Endothelial cell of umbilical vein (primary cell): Measurements from ENCODE around the gene ERBB4. TPM values are rescaled to one million over a fixed set of nuclear protein-coding genes. Genes with fewer than 3 reads are reported as not detected.

Experiments used
- BruUV-seq: library from RNA; stranded (reverse); fragments of 400-500 nt; replicated peaks from 2 replicates; lab custom pipeline; 2021; lab: Mats Ljungman, UMichigan
- CTCF ChIA-PET: fragments of 300-600, 350-600 bp; sonication (Branson Sonifier 250); formaldehyde crosslinking; loops from one replicate; lab custom pipeline; 2021; ENCODE audit warnings: antibody characterized with exemption, inconsistent platforms; lab: Charles Lee
- POLR2A ChIA-PET: fragments of 300-600, 350-600 bp; sonication (Branson Sonifier 250); formaldehyde crosslinking; loops from one replicate; lab custom pipeline; 2021; ENCODE audit warnings: antibody characterized with exemption, inconsistent platforms; lab: Charles Lee
- DNase-seq: peaks from one replicate; pipeline ENCODE4 v3.0.0-alpha.2; 2011; ENCODE audit warnings: low read depth, low spot score
- FAIRE-seq: peaks from 2 replicates; lab custom pipeline; 2011; peaks lifted over from hg19 to GRCh38; lab: Jason Lieb, UNC
- H2AFZ ChIP-seq: 2 replicates; pipeline ENCODE4 v1.6.0; 2012; ENCODE audit warnings: low read depth, low read length, control low read depth, inconsistent platforms
- H3K27ac ChIP-seq: 2 replicates; pipeline ENCODE4 v1.5.1; 2011; ENCODE audit warnings: low read depth, mild to moderate bottlenecking, control low read depth, low read length, moderate library complexity; ENCODE audit not compliant: insufficient read depth
- H3K27me3 ChIP-seq, 2 experiments: 2 replicates each; pipeline versions ENCODE4 v1.6.0 to v1.6.1; 2011; ENCODE audit warnings: low read length in 2 of 2, mixed read lengths in 1 of 2; ENCODE audit not compliant: control insufficient read depth in 2 of 2, insufficient read depth in 2 of 2
- H3K36me3 ChIP-seq, 2 experiments: 2 replicates in 1 of 2; 3 replicates in 1 of 2; pipeline ENCODE4 v1.5.1; 2011; ENCODE audit warnings: low read length in 2 of 2, mild to moderate bottlenecking in 1 of 2, moderate library complexity in 1 of 2; ENCODE audit not compliant: control insufficient read depth in 2 of 2, insufficient read depth in 2 of 2; ENCODE audit errors: extremely low read depth in 1 of 2
- H3K4me1 ChIP-seq: 3 replicates; pipeline ENCODE4 v1.5.1; 2011; ENCODE audit warnings: mild to moderate bottlenecking, low read length; ENCODE audit not compliant: control insufficient read depth, insufficient read depth; ENCODE audit errors: extremely low read depth
- H3K4me2 ChIP-seq: 2 replicates; pipeline ENCODE4 v1.6.1; 2011; ENCODE audit warnings: low read length, control low read depth, mixed read lengths; ENCODE audit not compliant: insufficient read depth
- H3K4me3 ChIP-seq, 3 experiments: fragments of 200-600 bp in 1 of 3; sonication (generic), shearing (Covaris generic) in 1 of 3; replicated peaks in 1 of 3; 2 replicates each; pipeline ENCODE4 v1.5.1; 2011 to 2016; ENCODE audit warnings: control low read depth in 3 of 3, low read length in 3 of 3, mild to moderate bottlenecking in 2 of 3, inconsistent platforms in 1 of 3, low read depth in 1 of 3, moderate library complexity in 1 of 3; ENCODE audit not compliant: insufficient read depth in 1 of 3
- H3K79me2 ChIP-seq: 2 replicates; pipeline ENCODE4 v1.6.0; 2012; ENCODE audit warnings: low read length, inconsistent platforms; ENCODE audit not compliant: control insufficient read depth, insufficient read depth
- H3K9ac ChIP-seq: replicated peaks from 2 replicates; pipeline ENCODE3; 2011; ENCODE audit warnings: low read length, control low read depth; ENCODE audit not compliant: insufficient read depth; ENCODE audit errors: extremely low read depth
- H3K9me1 ChIP-seq: replicated peaks from 3 replicates; pipeline ENCODE4 v1.6.0; 2011; ENCODE audit warnings: mild to moderate bottlenecking, low read length; ENCODE audit not compliant: control insufficient read depth, insufficient read depth; ENCODE audit errors: extremely low read depth
- H3K9me3 ChIP-seq: replicated peaks from 2 replicates; pipeline ENCODE4 v1.5.1; 2012; ENCODE audit warnings: low read length, inconsistent platforms; ENCODE audit not compliant: control insufficient read depth, insufficient read depth
- H4K20me1 ChIP-seq: replicated peaks from 2 replicates; pipeline ENCODE3; 2011; ENCODE audit warnings: mild to moderate bottlenecking, low read length; ENCODE audit not compliant: control insufficient read depth, insufficient read depth; ENCODE audit errors: extremely low read depth
- CTCF ChIP-seq, 2 donors: IDR thresholded peaks; 1 replicate in 1 of 2; 2 replicates in 1 of 2; pipeline ENCODE4 v1.5.1; 2011; ENCODE audit warnings: low read length in 2 of 2, mild to moderate bottlenecking in 2 of 2, moderate library complexity in 2 of 2, control low read depth in 1 of 2, inconsistent platforms in 1 of 2, low read depth in 1 of 2; ENCODE audit not compliant: insufficient read depth in 1 of 2; ENCODE audit errors: extremely low read depth in 1 of 2
- EZH2 ChIP-seq: IDR thresholded peaks from 2 replicates; pipeline ENCODE4 v1.6.1; 2012; ENCODE audit warnings: borderline replicate concordance, low read depth, mild to moderate bottlenecking, moderate library complexity, low read length, inconsistent platforms; ENCODE audit not compliant: severe bottlenecking
- FOS ChIP-seq: IDR thresholded peaks from 2 replicates; pipeline ENCODE4 v1.6.1; 2011; ENCODE audit warnings: mild to moderate bottlenecking, low read length, moderate library complexity, borderline replicate concordance; ENCODE audit not compliant: insufficient read depth
- GATA2 ChIP-seq: IDR thresholded peaks from 2 replicates; pipeline ENCODE4 v1.7.0; 2011; ENCODE audit warnings: low read depth, mild to moderate bottlenecking, moderate library complexity, mixed read lengths, low read length; ENCODE audit not compliant: insufficient read length, insufficient read depth
- JUN ChIP-seq: IDR thresholded peaks from 2 replicates; pipeline ENCODE4 v1.6.1; 2011; ENCODE audit warnings: borderline replicate concordance, low read depth; ENCODE audit not compliant: insufficient read length, insufficient read depth
- MAX ChIP-seq: IDR thresholded peaks from 2 replicates; pipeline ENCODE4 v1.6.1; 2011; ENCODE audit not compliant: insufficient read depth, insufficient read length
- POLR2A ChIP-seq: IDR thresholded peaks from 2 replicates; pipeline ENCODE4 v1.6.1; 2012; ENCODE audit warnings: low read depth, mild to moderate bottlenecking, control low read depth, low read length
- POLR2AphosphoS5 ChIP-seq: IDR thresholded peaks from 2 replicates; pipeline ENCODE4 v1.6.1; 2012; ENCODE audit warnings: low read depth, mild to moderate bottlenecking, control low read depth, low read length, moderate library complexity; ENCODE audit not compliant: insufficient read depth
- dilution Hi-C: fragments of 300-500 bp; cut with MboI; formaldehyde crosslinking; loops from one replicate; pipeline ENCODE4 v1.15.0; 2019; ENCODE audit warnings: low sequenced_read_pairs; ENCODE audit not compliant: extremely low pct_ligation_motif_present
- intact Hi-C: fragments of 100-400 bp; cut with micrococcal nuclease; formaldehyde crosslinking; loops from one replicate; pipeline ENCODE4 v1.10.0; 2022
- polyA plus RNA-seq, 4 experiments: library from polyadenylated mRNA; depleted of rRNA in 3 of 4; stranded (reverse) in 3 of 4; unstranded in 1 of 4; fragments of >200 nt; gene quantifications; 2 replicates each; pipeline versions ENCODE4 v1.2.1 to v1.2.3, GENCODE V29; 2011 to 2012; ENCODE audit warnings: missing spikeins in 1 of 4
- total RNA-seq: library from RNA; stranded (reverse); gene quantifications from 2 replicates; pipeline ENCODE4 v1.2.3, GENCODE V29; 2021

ERBB4 gene
- total and polyA plus RNA-seq, 2 donors (not counting 3 experiments of a cell fraction or from before 2014, with no cell fraction given), result 0.01 to 0.27 TPM

DNA sequence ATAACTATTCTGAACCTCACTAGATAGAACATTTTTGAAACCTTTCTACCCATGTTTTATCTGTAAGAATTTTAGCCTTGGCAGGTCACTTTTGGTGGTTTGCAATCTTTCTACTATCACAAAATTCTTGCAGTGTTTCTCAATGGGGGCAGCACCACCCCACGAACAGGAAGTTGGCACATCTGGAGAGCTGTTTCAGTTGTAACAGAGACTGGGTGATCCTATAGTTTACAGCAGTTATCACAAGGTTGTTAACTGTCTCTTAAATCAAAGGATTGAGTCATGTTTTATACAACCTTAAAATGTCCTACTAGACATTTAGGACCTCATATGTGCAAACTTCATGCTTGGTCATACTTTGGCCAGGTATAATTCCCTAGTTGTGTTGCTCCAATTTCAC lies 829.2 kb downstream of the ERBB4 start:
- POLR2A ChIA-PET, result no interaction called here
- Histone ChIP-seq H3K9ac (no peak overlapping the region), H3K79me2 (no peaks in the 10 kb centered on the region), H3K27ac (no peak overlapping the region), H3K9me1 (no peaks in the 10 kb centered on the region), H2AFZ (no peak overlapping the region), H3K27me3 (no peaks in the 10 kb centered on the region), H3K36me3 (no peaks in the 10 kb centered on the region), H3K4me1 (no peaks in the 10 kb centered on the region), H4K20me1 (no peaks in the 10 kb centered on the region), H3K4me2 (no peak overlapping the region), H3K4me3 (no peak overlapping the region), H3K9me3 (no peaks in the 10 kb centered on the region)
- CTCF ChIA-PET, result no interaction called here
- dilution Hi-C loops (no loop called here), intact Hi-C loops (no loop called here)
- no peak for TF ChIP-seq EZH2
- TF ChIP-seq GATA2, result no peak
- no peak for TF ChIP-seq CTCF (IDR thresholded peaks at IDR 0.05; ENCODE audit: extremely low read depth in 1 of 2, insufficient read depth in 1 of 2, low read depth in 1 of 2, low read length in 2 of 2)
- TF ChIP-seq FOS, result no peak
- no peak for TF ChIP-seq POLR2AphosphoS5
- TF ChIP-seq MAX, result no peak
- TF ChIP-seq POLR2A, result no peak
- no peak for TF ChIP-seq JUN
- FAIRE-seq (no peak), DNase-seq (no peak)
- BruUV-seq, result no TSS peak
